Activated CD8-positive, alpha-beta T cell treated with anti-CD3 and anti-CD28 coated beads for 36 hours (primary cell): ENCODE measurements around the gene PLCB3. TPM values are rescaled to one million over a fixed set of nuclear protein-coding genes. Genes with fewer than 3 reads are reported as not detected.

Source experiments
- ATAC-seq: fragments of 200-7000 bp; cut with Tn5 transposase; one replicate; pipeline ENCODE4 v1.10.0; 2021; ENCODE audit warnings: mild to moderate bottlenecking, moderate library complexity
- CTCF ChIA-PET: fragments of 350-600 bp; sonication (Branson Sonifier 250); formaldehyde crosslinking; loops from one replicate; lab custom pipeline; 2021; ENCODE audit warnings: antibody characterized with exemption; lab: Charles Lee
- POLR2A ChIA-PET: fragments of 350-600 bp; sonication (Branson Sonifier 250); formaldehyde crosslinking; loops from one replicate; lab custom pipeline; 2021; ENCODE audit warnings: antibody characterized with exemption; lab: Charles Lee
- DNase-seq: peaks from one replicate; pipeline ENCODE4 v3.0.0-alpha.2; 2020
- H3K27ac Mint-ChIP-seq: one replicate; pipeline ENCODE4 v1.8.0; 2021; ENCODE audit warnings: mild to moderate bottlenecking, mixed read lengths
- H3K27me3 Mint-ChIP-seq: one replicate; pipeline ENCODE4 v1.8.0; 2021; ENCODE audit warnings: mixed read lengths
- H3K36me3 Mint-ChIP-seq: one replicate; pipeline ENCODE4 v1.8.0; 2021; ENCODE audit warnings: low read depth, mixed read lengths
- H3K4me1 Mint-ChIP-seq: one replicate; pipeline ENCODE4 v1.8.0; 2021; ENCODE audit warnings: low read depth, mixed read lengths
- H3K4me3 Mint-ChIP-seq: one replicate; pipeline ENCODE4 v1.8.0; 2021; ENCODE audit warnings: mild to moderate bottlenecking, moderate library complexity, mixed read lengths
- H3K9me3 Mint-ChIP-seq: one replicate; pipeline ENCODE4 v1.8.0; 2021; ENCODE audit warnings: mixed read lengths
- intact Hi-C: fragments of 100-400 bp; cut with micrococcal nuclease; formaldehyde crosslinking; loops from one replicate; pipeline ENCODE4 v1.10.0; 2022
- total RNA-seq, 2 experiments: library from RNA; stranded (reverse); gene quantifications; one replicate each; pipeline ENCODE4 v1.2.3, GENCODE V29; 2021
- TF ChIP-seq, protein P1 (sequence below): fragments of 200-600 bp; IDR thresholded peaks from one replicate; pipeline ENCODE4 v1.8.0; 2022; ENCODE audit warnings: antibody characterized with exemption, mild to moderate bottlenecking

The PLCB3 gene
- total RNA-seq, 2 experiments from 2014 or later: 8.7 to 9.6 TPM

DNA sequence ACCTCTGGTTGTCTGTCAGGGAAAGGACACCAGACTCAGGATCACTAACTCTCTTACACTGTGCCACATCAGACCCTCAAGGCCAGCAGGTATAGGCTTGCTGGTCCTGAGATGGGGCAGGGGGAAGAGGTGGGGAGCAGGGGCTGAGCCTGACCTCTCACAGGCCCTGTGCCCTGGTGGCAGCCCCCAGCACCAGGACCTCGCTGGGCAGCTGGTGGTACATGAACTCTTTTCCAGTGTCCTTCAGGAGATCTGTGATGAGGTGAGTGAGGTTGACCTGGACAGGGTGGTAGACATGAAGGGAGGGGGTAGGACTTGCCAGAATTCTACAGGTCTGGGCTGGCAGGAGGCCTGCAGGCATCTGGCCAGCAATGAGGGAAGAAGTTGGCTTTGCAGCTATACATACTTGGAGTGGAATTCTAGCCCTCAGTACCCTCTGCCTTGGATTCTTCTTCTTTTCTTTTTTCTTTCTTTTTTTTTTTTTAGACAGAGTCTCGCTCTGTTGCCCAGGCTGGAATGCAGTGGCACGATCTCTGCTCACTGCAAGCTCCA is 23.8 kb upstream of the PLCB3 start:
- peak overlapping the region; percentile 89 for H3K4me3 Mint-ChIP-seq
- ChIA-PET CTCF (interaction anchor here (1.9 to 5.3 kb wide), 6 partner anchors 11 to 77 kb away, joined by 7 to 45 read pairs (median 10); partner anchors contain the start of genes CATSPERZ, FERMT3 and PLCB3), POLR2A (interaction anchor here (0.6 to 6.0 kb wide), 9 partner anchors 9 to 217 kb away, joined by 3 to 151 read pairs (median 5); partner anchors contain the start of genes FERMT3, FKBP2 and STIP1)
- H3K4me1 Mint-ChIP-seq: peaks cover 36% of the 10 kb centered on the region
- no peak for ATAC-seq
- intact Hi-C loops: no loop called here
- H3K9me3 Mint-ChIP-seq: no peaks in the 10 kb centered on the region
- H3K36me3 Mint-ChIP-seq: peaks cover 10% of the 10 kb centered on the region
- TF ChIP-seq, protein P1, sequence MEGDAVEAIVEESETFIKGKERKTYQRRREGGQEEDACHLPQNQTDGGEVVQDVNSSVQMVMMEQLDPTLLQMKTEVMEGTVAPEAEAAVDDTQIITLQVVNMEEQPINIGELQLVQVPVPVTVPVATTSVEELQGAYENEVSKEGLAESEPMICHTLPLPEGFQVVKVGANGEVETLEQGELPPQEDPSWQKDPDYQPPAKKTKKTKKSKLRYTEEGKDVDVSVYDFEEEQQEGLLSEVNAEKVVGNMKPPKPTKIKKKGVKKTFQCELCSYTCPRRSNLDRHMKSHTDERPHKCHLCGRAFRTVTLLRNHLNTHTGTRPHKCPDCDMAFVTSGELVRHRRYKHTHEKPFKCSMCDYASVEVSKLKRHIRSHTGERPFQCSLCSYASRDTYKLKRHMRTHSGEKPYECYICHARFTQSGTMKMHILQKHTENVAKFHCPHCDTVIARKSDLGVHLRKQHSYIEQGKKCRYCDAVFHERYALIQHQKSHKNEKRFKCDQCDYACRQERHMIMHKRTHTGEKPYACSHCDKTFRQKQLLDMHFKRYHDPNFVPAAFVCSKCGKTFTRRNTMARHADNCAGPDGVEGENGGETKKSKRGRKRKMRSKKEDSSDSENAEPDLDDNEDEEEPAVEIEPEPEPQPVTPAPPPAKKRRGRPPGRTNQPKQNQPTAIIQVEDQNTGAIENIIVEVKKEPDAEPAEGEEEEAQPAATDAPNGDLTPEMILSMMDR: no peak
- peak overlapping the region; percentile 85 for H3K27ac Mint-ChIP-seq
- H3K27me3 Mint-ChIP-seq: no peaks in the 10 kb centered on the region
- no peak for DNase-seq

DNA sequence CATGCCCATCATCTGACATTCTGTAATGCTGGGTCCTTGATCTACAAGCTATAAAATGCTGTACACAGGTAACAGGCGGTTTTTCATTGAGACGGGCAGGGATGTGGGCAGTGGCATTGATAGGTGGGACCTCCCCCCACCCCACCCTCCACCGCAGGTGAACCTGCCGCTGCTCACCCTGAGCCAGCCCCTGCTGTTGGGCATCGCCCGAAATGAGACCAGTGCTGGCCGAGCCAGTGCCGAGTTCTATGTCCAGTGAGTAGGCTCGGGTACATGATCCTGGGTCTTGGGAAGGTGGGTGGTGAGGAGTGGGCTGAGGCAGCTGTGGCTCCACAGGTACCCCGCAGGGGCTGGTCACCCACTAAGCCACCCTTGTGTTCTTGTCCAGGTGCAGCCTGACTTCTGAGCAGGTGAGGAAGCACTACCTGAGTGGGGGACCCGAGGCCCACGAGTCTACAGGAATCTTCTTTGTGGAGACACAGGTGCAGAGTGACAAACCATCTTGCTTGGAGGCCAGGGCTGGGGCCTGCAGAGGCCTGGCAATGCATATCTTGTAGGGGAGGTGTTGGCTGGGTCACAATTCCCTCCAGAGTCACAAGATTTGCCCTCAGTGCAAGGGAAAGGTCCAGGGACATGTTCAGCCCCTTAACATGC is 22.1 kb upstream of the PLCB3 start:
- DNase-seq (no peak), ATAC-seq (no peak)
- H3K27me3 Mint-ChIP-seq: no peaks in the 10 kb centered on the region
- TF ChIP-seq, protein P1: no peak
- peaks cover 33% of the 10 kb centered on the region for H3K4me1 Mint-ChIP-seq
- H3K27ac Mint-ChIP-seq: peak overlapping the region; percentile 83
- H3K4me3 Mint-ChIP-seq: peak overlapping the region; percentile 81
- ChIA-PET CTCF (no interaction called here), POLR2A (interaction anchor here (0.6 to 4.6 kb wide), 5 partner anchors 9 to 82 kb away, joined by 3 to 39 read pairs (median 4); partner anchors contain the start of gene FERMT3)
- no peaks in the 10 kb centered on the region for H3K9me3 Mint-ChIP-seq
- peaks cover 7% of the 10 kb centered on the region for H3K36me3 Mint-ChIP-seq
- intact Hi-C loops: no loop called here

DNA sequence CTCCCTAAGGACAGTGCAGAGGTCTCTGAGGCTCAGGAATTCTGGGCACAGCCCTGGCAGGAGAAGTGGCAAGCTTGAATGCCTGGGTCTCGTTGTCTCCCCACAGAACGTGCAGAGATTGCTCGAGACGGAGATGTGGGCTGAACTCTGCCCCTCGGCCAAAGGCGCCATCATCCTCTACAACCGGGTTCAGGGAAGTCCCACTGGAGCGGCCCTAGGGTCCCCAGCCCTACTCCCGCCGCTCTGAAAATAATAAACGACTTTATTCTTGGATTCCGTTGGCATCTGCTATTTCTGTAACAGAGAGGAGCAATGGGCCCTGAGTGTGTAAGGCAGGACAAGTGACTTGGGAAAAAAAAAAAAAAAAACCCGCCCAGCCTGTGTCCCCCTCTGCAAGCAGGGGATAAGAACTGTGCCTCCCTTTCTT is 21.6 kb upstream of the PLCB3 start:
- Mint-ChIP-seq H3K36me3 (peaks cover 5% of the 10 kb centered on the region), H3K27ac (peak overlapping the region; percentile 83), H3K4me1 (peaks cover 31% of the 10 kb centered on the region), H3K9me3 (no peaks in the 10 kb centered on the region), H3K4me3 (peak overlapping the region; percentile 81), H3K27me3 (no peaks in the 10 kb centered on the region)
- DNase-seq (no peak), ATAC-seq (no peak)
- POLR2A ChIA-PET: interaction anchor here (0.6 to 4.6 kb wide), 4 partner anchors 21 to 81 kb away, joined by 3 to 39 read pairs (median 4); partner anchors contain the start of gene FERMT3
- CTCF ChIA-PET: interaction anchor here (1.1 kb wide), 1 partner anchor 75 kb away, joined by 4 read pairs; no protein-coding TSS in a partner anchor
- intact Hi-C loops: no loop called here
- TF ChIP-seq, protein P1: no peak

DNA sequence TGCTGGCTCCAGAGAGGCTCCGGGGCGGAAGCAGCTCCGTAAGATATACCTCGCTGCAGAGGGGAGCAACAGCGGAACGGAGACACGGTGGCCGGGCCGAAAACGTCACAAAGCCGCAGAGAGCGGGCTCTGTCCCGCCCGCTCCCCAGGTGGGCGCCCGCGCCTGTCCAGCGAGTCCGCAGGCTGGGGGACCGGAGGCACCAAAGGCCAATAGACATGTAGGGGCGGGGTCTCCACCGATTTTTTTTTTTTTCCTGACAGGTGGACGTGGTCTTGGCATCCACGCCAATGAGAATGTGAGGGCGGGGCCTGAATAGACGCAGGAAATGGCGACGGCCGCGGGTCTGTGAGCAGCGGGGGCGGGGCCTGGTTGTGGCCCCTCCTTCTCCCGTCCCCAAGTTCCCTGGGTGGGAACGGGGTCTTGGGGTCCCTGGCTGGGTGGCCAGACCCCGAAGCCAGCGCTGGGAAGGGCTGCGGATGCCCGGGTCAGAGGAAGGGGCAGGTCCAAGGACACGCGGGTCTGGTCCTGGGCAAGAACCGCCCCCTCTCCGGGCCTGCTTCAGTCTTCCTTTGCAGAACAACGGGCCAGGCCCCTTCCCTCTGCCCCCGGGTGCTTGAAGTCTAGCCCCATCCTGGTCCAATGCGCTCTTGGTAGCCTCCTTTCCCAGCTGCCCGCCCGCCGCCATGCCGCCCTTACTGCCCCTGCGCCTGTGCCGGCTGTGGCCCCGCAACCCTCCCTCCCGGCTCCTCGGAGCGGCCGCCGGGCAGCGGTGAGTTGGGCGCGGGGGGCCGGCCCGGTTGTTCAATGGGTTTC is 21.0 kb upstream of the PLCB3 start, which contains the start of gene DNAJC4:
Gene DNAJC4 (plus strand): TSS at position 378 of the 814 bp plus-strand sequence. CDS start 307 bp downstream, at position 685.
- H3K4me1 Mint-ChIP-seq: peaks cover 29% of the 10 kb centered on the region
- intact Hi-C loops: no loop called here
- H3K27me3 Mint-ChIP-seq: no peaks in the 10 kb centered on the region
- POLR2A ChIA-PET: interaction anchor here (1.0 to 4.6 kb wide), 6 partner anchors 9 to 45 kb away, joined by 3 to 39 read pairs (median 4); partner anchors contain the start of gene FERMT3
- no peaks in the 10 kb centered on the region for H3K9me3 Mint-ChIP-seq
- peak within 1 kb of the TSS; percentile 83 for H3K27ac Mint-ChIP-seq
- DNase-seq (peak; percentile 95), ATAC-seq (peak; percentile 60)
- peaks cover 9% of the 10 kb centered on the region for H3K36me3 Mint-ChIP-seq
- peak within 1 kb of the TSS; percentile 81 for H3K4me3 Mint-ChIP-seq
- TF ChIP-seq, protein P1: no peak
- CTCF ChIA-PET: interaction anchor here (1.1 to 1.5 kb wide), 4 partner anchors 26 to 74 kb away, joined by 3 to 5 read pairs (median 4); no protein-coding TSS in a partner anchor
